22Rv1 (cell line): Measurements from ENCODE around the gene SND1.

ENCODE experiments used
- ZFX ChIP-seq: fragments of 450-650 bp; IDR thresholded peaks from 2 replicates; pipeline ENCODE4 v1.6.1; 2017; ENCODE audit warnings: antibody characterized with exemption, borderline replicate concordance
- TF ChIP-seq, protein P1 (sequence below): fragments of 450-650 bp; IDR thresholded peaks from 2 replicates; pipeline ENCODE4 v1.5.1; 2017; ENCODE audit warnings: mild to moderate bottlenecking

DNA sequence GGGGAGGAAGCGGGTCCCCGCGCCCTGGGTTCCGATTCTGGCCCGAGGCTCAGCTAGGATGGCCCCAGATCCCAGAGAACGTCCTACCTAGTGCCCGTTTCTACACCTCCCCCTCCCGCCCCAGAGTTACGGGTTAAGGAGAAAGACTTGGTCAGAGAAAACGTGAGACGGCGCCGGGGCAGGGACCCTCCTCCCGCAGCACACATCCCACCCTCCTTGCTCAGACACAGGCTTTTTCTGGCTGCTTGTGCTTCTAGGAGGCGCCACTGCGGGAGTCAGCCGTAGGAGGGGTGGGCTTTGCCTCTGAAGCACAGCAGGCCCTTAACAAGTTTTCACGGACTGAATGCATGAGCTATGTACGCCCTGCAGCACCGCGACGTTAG is 484.2 kb downstream of the SND1 start:
- TF ChIP-seq, protein P1, sequence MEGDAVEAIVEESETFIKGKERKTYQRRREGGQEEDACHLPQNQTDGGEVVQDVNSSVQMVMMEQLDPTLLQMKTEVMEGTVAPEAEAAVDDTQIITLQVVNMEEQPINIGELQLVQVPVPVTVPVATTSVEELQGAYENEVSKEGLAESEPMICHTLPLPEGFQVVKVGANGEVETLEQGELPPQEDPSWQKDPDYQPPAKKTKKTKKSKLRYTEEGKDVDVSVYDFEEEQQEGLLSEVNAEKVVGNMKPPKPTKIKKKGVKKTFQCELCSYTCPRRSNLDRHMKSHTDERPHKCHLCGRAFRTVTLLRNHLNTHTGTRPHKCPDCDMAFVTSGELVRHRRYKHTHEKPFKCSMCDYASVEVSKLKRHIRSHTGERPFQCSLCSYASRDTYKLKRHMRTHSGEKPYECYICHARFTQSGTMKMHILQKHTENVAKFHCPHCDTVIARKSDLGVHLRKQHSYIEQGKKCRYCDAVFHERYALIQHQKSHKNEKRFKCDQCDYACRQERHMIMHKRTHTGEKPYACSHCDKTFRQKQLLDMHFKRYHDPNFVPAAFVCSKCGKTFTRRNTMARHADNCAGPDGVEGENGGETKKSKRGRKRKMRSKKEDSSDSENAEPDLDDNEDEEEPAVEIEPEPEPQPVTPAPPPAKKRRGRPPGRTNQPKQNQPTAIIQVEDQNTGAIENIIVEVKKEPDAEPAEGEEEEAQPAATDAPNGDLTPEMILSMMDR, result no peak
- TF ChIP-seq ZFX, result no peak
